NCI-H2227 (cell line): Measurements from ENCODE around the gene PREX1.

Experiments
- DNase-seq: peaks from one replicate; lab custom pipeline; 2025; ENCODE audit not compliant: unreplicated experiment; lab: John Stamatoyannopoulos, UW

Gene PREX1

GRCh38 chr20:48738399-48739304 lies 89.1 kb downstream of the PREX1 start:
- no peak for DNase-seq

GRCh38 chr20:48738094-48738398 lies 89.8 kb downstream of the PREX1 start:
- no peak for DNase-seq

GRCh38 chr20:48737434-48738093 lies 90.2 kb downstream of the PREX1 start:
- DNase-seq: no peak

- DNase-seq: no peak
These were observed 91.2 kb downstream of the PREX1 start for GRCh38 chr20:48736636-48737035.

DNA sequence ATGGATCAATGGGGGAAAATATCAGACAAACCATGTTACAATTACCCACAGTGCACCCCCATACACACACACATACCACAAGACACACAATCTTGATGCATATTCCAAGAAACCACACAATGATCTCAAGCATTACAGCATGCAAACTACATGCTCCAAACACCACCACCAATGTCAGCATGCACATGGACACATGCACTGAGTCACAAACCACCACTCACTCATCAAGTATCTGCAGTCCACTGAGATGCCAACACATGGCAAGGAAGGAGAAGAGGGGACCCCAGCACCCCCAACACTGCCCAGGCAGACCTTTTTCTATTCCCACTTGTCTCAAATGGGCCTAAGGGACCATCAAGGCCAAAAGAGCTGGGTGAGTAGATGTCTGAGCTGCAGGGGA lies 91.6 kb downstream of the PREX1 start:
- DNase-seq: no peak

DNA sequence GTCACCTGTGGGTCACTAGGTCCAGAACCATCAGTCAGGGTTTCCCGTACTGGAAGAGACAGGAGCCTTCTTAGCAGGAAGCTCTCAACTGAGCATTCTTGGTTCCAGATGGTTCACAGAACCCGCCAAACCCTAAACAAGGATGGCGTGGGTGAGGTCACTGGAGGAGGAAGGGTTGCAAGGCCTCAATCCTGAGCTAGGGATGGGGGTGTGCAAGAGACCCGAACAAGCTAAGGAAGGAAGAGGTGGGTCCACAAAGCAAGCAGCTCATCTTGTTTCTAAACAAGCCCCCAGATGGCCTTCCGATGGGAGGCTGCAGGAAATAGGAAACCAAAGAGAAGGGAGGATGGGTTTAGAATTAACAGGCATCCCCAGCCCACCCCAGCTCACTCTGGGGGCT lies 92.7 kb downstream of the PREX1 start:
- no peak for DNase-seq

- no peak for DNase-seq
These were observed 93.6 kb downstream of the PREX1 start for GRCh38 chr20:48734104-48734749.

DNA sequence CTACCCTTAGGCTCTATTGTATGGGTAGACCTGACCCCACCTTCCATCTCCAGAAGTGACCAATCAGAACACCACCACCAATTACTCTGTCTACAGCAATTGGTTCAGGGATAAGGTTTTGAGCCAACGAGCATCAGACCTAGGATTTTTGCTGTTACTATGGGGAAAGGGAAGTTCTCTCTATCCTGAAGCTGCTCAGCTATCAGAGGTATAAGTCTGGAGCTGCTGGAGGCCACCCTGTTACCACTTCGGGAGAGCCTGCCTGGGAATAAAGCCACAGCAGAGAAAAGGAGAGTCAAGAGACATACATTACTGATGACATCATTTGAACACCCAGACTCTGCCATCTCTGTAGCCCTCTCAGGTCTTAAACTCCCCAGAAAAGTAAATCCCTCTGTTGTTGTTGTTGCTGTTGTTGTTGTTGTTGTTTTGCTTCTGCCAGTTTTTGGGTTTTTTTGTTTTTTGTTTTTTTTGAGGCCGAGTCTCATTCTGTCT lies 94.5 kb downstream of the PREX1 start:
- no peak for DNase-seq

- no peak for DNase-seq
These were observed 95.5 kb downstream of the PREX1 start for GRCh38 chr20:48732081-48732829.

DNA sequence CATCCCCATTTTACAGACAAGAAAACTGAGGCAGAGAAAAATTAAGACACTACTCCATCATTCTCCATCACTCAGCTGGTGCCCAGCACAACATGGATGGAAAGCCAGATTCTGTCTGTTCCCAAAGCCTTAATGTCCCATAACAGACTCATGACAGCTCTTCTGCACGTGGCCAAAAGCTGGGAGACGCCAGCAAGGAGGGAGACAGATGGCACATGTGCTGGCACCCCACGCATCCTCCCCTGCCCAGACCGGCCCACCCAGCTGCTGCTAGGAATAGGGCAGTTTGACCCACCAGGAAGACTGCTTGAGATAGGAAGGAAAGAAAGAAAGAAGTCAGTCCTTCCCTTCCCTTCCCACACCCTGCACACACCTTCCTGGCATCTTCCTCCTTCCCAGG lies 96.3 kb downstream of the PREX1 start:
- no peak for DNase-seq

- DNase-seq: no peak
These were observed 96.8 kb downstream of the PREX1 start for GRCh38 chr20:48730977-48731376.

GRCh38 chr20:48729538-48729937 lies 98.3 kb downstream of the PREX1 start:
- no peak for DNase-seq

DNA sequence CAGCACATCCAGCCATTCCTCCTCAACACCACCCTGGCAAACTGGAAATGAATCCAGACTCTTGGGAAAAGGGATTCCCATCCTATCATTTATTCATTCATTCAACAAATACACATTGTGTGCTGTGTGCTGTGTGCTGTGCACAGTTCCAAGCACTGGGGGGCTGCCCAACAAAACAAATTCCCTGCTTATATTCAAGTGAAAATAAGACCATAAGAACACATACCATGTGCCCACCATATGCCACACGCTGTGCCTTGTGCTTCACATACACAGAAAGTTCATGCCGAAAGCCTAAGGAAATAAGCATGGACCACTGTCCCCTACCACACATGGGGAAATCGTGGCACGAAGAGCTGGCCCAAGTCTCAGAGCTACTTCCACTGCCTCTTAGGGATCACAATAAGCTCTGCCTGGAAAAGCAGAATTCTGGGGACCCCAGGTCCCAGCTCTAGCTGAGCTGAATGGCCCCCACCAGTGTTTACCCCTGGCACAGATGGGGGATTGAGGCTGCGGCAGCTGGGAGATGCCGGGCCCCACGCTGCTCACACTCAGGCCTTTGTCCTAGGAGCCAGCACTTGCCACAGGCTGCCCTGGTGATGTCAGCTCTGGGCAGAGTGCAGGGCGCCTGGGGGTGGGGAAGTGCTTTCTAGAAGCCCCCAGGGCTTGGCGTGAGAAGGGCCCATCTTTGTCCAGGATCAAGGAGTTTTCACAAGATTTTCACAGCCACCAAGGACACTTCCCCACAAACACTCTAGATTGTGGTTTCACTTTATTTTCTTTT lies 99.6 kb downstream of the PREX1 start:
- no peak for DNase-seq

GRCh38 chr20:48727226-48727625 lies 100.6 kb downstream of the PREX1 start:
- DNase-seq: no peak

DNA sequence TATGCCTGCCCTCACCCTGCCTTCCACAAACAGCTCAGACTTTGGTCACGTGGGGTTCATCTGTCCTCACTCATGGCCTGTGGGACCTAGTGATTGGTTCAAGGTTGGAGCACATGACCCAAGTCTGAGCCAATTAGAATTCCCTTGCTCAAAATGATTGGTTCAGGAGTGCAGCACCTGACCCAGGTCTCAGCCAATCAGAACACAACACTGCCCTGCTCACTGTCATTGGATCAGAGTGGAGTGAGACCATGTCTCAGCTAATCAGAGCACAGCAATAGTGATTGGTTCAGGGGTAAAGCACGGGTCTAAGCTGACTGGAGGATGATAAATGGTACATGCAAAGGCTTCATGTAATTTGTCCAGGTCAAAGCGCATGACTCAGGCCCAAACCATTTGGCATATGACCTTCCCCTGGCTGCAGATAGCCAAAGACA lies 102.2 kb downstream of the PREX1 start:
- DNase-seq: no peak

GRCh38 chr20:48724891-48725554 lies 102.8 kb downstream of the PREX1 start:
- DNase-seq: no peak

GRCh38 chr20:48724382-48724781 lies 103.4 kb downstream of the PREX1 start:
- no peak for DNase-seq

DNA sequence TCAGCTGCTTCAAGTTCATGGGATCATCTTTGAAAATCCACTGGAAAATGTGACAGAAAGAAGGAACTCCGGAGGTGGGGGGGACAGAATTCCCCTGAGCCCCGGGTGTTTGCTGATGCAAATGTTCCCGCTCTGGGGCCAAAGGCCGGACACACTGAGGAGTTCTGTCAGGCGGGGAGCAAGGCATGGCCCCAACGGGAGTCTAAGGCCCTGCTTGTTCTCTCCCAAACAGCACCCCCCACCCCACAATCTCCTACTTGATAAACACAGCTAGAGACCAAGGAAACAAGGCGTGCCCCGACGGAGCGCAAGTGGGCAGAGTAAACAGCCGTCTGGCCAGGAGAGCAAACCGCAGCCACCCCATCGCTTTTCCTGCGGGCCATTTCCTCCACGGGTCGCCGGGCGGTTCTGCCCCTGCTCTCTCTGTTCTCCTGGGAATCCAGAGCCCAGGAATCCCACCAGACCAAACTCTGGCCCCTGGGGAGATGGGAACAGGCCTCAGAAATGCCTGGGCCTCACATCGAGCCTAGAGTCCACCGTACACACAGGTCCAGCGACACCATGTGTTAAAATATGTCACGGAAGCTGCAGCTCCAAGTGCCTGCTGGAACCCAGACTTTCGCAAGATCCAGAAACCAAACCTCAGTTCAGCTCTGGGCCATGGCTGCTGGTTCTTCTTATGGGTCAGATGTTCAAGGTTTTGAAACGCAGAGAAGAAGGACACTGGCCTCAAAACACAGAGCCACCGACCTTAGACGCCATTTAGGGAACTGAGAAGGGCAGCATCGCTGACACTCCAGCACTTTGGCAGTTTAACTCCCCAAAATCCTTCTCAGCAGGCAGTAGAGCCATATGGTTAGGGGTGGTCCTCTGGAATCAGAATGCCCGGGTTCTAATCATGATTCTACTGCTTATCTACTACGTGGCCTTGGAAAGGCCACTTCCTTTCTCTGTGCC lies 104.2 kb downstream of the PREX1 start:
- DNase-seq: no peak

GRCh38 chr20:48722737-48723191 lies 105.0 kb downstream of the PREX1 start:
- no peak for DNase-seq
